HG03108 (cell line): ENCODE measurements around the gene GSTM5.
"Not testable (repeated sequence)": the region's sequence is repeated elsewhere in the genome, so short reads cannot be mapped to it uniquely, and the experiment has no call there.

Experiments used
- ATAC-seq: cut with Tn5 transposase; IDR thresholded peaks from one replicate; pipeline ENCODE4 v1.9.1; 2021; ENCODE audit warnings: moderate library complexity; ENCODE audit not compliant: unreplicated experiment

GSTM5 gene

DNA sequence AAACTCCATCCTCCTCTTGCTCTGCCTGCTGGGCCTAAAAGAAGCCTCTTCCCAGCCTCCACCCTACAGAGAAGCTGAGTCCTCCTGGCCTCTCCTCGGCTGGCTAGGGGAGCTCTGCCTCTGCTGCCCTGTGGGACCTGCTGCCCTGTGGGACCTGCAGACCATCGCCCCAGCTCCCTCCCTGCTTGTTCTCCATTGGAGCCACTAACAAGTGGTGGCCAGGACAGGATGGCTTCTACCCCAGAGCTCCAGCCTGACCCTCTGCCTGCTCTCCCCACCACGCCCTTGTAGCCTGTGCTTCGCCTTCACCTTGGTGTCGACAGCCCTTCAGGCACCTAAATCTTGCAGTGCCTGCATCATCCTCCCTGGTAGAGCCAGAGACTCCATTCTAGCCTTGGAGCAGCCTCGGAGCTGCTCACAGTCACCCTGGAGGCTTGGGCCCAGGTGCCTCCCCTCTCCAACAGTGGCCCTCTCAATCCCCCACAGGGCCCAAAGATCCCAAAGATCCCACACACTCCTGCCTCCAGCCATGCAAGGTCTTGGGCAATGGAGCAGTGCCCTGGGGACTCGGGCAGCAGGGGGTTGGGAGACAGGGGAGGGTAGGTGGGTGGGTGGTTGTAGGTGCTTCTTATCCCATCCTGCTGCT lies 48.7 kb downstream of the GSTM5 start:
- ATAC-seq, result no peak

DNA sequence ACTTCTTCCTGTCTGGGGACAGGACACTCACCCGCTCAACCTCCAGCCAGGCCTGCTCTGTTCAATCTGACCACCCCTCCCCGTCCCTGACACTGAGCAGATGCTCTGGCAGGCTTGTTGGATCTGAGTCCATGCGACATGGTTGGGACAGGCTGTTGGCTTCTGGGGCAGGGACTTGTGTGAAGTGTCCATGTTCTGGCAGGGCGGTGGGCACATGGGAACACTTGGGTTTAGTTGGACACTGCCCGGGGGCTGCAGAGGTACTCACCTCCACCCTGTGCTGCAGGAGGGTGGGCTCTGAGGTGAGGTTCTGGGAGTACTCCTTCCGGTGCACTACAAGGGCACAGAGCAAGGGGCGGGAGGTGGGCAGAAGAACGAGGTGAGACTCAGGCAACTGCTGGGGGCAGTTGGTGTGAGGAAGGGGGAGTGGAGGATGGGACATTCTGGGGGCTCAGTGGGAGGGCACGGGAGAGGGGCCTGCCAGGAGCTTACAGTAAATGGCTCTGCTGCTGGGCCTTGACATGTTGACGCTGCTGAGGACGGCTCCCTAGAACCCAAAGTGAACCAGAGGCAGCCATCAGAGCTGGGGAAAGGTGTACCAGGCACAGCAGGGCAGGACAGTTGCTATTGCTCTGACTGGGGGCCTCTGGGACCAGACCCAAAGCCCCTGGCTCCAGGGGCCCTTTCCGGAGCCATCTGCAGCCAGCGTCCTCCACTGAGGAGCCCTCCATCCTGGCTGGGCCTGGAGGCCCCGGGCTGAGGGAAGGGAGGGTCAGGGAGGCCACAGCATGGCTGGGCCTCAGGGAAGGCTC lies 49.4 kb downstream of the GSTM5 start:
- no peak for ATAC-seq

DNA sequence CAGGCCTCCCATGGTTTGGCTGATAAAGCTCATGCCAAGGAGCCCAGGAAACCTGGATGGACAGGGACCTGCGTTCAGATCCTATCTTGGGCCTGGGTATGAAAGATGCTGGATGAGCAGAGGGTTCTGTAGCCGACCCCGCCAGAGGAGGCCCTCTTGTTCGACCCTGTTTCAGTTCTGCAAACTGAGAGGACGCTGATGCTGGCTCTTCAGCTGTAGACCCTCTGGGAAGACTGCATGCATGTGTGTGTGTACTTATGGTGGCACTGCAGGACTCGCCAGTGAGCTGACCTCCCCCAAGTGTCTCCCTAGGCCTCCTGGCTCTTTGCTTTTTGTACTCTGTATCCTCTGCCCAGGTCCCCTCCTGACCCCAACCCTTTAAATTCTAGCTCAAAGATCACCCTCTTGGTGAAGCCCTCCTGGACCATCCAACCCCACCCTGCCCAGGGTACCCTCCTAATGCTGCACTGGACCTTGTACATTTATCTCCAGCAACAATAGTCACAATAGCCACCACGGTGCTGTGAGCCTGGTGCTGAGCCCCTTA lies 50.1 kb downstream of the GSTM5 start:
- ATAC-seq, result no peak

GRCh38 chr1:109762821-109763645 lies 51.0 kb downstream of the GSTM5 start:
- no peak for ATAC-seq

- no peak for ATAC-seq
Measured at GRCh38 chr1:109763646-109764415, 51.8 kb downstream of the GSTM5 start, which contains the start of gene EPS8L3. EPS8L3 (minus strand) TSS chr1:109763923; CDS start chr1:109761749, 2,174 bp downstream.

DNA sequence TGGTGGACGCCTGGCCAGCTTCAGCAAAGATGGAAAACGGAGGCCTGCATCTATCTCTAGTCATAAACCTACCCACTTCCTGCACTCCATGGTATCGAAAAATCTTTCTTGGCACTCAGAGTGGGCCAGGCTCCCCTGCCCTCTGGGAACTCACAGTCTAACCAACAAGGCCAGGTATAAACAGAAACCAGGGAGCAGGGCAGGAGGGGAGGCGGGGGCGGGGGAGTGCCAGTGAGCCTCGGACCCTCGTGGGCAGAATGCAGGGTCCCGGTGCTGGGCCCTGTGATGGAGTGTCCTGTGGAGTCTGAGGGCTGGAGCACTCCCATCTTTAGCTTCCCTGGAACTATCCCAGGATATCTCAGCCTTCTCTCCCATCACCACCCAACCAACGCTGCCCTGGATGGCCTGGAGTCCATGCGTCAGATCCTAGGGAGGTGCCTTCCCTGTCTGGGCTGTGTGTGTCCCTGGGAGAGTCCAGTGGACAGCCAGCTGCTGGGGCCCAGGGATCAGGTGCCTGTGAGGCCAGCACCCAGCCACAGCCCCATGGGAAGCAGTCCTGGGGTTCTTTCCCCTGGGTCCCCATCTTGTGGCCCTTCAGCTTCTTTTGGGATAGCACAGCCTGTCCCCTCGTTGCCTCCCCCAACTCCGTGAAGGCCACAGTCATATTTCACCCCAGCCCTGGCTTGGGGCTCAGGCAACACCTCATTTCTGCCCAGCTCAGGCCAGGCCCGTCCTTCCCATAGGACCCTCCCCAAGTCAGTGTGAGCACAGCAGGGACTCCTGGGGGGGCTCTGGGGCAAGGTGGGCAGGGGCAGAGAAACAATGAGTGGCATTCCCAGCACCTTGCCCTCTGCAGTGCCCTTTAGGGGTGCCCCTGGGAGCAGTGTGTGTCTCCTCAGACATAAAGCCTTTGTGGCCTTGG lies 52.8 kb downstream of the GSTM5 start:
- ATAC-seq, result no peak

DNA sequence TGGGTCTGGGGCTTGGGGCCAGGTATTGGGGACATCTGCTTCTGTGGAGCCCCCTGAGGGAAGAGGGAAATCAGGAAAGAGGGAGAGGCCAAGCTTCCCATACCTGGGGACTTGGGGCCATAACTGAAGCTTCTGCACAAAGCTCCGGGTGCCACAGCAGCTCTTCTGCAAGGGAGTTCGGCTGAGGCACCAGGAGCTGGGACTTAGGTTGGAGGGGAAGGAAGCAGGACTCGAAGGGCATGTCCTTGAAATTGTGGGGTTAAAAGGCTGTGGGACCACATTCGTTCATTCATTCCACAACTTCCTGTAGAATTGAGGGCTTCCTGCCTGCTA lies 53.4 kb downstream of the GSTM5 start:
- no peak for ATAC-seq

GRCh38 chr1:109765896-109766615 lies 54.0 kb downstream of the GSTM5 start:
- ATAC-seq, result no peak

DNA sequence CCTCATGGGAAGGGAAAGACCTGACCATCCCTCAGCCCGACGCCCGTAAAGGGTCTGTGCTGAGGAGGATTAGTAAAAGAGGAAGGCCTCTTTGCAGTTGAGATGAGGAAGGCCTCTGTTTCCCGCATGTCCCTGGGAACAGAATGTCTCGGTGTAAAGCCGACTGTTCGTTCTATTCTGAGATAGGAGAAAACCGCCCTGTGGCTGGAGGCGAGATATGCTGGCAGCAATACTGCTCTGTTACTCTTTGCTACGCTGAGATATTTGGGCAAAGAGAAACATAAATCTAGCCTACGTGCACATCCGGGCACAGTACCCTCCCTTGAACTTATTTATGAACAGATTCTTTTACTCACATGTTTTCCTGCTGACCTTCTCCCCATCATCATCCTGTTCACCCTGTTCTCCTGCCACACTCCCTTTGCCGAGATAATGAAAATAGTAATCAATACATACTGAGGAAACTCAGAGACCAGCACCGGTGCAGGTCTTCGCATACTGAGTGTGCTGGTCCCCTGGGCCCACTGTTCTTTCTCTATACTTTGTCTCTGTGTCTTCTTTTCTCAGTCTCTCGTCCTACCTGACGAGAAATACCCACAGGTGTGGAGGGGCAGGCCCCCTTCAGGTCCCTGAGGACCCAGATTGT lies 55.1 kb downstream of the GSTM5 start:
- ATAC-seq, result not testable (repeated sequence)
